ENCODE results near the gene EXOC2.

The EXOC2 gene

DNA sequence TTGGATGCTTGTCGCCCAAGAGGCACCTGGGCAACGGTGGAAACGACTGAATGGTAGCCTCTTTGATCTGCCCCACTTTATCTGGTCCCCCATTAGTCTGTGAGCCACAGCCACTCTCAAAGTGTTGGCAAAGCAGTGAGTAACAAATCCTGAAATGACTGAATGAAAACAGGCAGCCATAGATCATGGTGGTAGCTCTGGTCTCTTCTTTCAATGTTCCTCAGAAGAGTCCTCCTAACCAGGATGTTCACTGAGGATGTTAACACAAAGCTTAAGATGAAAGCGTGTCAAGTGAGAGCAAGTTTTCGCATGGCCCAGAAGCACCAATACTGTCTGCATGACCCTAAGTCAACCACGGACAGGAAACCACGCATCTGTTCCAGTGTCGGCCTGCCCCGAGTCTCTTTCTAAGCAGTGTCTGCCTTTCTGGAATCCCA lies 194.1 kb downstream of the EXOC2 start:
- DNase-seq (ENCODE audit: low read depth), result no peak

DNA sequence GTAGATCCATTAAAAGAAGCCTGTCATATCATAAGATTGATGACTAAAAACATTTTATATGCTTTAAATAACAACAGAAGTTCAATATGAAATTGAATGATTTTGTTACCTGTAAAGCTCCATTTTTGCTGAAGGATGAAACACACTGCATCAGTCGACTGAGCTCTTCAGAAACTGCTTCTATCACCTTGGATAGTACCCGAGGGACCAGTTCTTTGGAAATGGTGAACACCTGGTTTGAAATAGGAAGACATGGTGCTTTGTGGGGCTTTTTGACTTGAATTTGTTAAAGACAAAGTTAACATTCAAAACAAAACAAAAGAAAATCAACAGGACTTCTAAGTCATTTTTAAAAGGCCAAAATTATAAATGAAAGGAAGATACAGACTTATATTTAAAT lies 195.7 kb downstream of the EXOC2 start:
- DNase-seq (ENCODE audit: low read depth), result no peak

DNA sequence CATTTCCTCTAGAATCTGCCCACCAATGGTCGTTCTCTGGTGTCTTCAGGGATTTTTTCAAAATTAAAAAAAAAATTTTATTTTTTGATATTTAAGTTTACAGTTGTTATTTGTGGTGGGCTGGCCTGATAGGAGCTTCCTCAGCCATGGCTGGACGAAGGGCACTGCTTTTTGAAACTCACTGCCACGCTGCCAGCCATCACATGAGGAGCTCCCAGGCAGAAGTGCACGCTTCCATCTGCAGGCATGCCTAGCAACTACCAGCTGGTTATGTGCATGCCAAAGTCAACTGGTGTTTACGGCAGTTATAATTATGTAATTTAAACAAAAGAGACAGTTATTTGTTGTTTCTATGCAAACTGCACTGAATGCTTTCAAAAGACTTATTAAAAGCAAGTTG lies 196.3 kb downstream of the EXOC2 start:
- no peak for DNase-seq (ENCODE audit: low read depth)

DNA sequence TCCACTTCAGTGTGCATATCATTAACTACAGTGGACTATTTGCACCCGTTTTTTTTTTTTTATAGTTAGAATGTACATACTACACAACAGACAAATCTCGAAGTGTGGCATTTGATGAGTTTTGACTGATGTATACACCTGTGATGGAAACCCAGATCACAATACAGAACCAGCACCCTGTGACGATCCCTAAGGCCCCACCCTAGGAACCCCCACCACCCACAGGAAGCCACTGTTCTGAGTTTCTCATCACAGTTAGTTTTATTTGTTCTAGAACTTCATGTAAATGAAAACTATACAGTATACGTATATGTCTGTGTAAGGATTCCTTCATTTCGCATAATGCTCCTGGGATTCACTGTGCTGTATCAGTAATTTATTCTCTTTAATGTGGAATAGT lies 198.5 kb downstream of the EXOC2 start:
- DNase-seq (ENCODE audit: low read depth), result no peak

DNA sequence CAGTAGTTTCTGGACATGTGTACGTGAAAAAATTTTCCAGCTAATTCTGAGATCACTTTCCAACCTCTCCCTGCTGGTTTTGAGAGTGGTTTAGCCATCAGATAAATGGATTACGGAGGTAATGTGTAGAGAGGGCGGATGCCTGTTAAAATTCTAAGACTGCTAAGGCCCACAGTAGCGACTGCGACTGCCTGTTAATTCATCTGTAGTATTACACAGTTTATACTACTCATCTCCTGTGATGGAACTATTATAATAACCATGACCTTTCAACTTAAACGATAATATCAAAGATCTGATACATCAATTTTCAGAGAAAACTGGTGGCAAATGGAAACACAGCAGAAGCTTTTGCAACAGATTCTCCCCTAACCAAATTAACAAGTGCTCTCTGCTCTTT lies 199.1 kb downstream of the EXOC2 start:
- no peak for DNase-seq (ENCODE audit: low read depth)

DNA sequence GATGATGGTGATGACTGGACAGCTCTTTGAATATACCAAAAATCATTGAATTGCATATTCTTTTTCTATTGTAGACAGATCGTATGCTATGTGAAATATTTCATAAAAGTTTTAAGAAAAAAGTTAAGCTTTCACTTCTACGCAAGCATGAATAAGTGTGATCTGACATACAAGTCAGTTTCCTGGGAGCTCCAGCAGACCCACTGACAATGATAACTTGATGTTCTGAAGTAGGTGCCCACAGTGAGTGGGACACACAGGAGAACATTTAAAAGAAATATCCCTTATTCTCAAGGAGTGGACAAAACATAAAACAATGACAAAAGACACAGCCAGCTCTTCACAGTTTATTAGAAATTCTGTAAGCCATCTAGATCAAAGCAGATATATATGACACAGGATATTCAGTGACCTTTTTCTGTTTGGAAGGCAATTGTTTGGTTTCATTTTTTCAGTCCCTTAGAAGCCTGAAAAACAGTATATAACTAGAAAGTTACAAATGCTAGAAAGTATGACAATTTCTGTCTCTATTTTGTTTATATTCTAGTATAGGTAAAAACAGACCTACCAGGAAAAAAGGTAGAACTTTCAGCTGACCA lies 200.0 kb downstream of the EXOC2 start:
- no peak for DNase-seq (ENCODE audit: low read depth)

DNA sequence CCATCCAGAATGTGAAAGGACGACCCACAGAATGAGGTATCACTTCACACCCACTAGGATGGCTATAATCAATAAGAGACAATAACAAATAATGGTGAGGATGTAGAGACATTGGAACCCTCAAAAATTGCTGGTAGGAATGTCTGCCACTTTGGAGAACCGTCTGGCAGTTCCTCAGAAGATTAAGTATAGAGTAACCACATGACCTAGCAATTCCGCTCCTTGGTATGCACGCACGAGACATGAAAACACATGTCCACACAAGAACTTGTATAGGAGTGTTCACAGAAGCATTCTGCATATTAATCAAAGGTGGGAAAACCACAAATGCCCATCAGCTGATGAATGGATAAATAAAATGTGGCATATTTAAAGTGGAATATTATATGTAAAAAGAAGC lies 200.8 kb downstream of the EXOC2 start:
- no peak for DNase-seq (ENCODE audit: low read depth)

DNA sequence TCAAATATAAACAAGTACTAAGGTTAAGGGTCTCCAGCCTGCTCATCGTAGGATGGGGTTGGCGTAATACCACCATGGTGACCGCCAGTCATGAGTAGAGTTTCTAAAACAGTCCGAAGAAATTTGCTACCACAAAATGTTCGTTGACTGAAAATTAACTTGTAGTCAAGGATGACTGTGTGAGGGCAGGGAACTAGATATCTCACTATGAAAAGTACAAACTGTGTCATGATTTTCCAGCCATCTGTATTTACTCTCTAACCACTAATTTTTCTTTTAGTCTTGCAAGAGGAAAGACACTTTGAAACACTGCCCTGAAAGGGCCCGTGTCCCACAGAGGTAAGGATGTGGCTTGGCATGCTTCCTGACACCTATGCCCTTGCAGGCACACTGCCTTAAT lies 201.7 kb downstream of the EXOC2 start:
- DNase-seq (ENCODE audit: low read depth), result no peak

DNA sequence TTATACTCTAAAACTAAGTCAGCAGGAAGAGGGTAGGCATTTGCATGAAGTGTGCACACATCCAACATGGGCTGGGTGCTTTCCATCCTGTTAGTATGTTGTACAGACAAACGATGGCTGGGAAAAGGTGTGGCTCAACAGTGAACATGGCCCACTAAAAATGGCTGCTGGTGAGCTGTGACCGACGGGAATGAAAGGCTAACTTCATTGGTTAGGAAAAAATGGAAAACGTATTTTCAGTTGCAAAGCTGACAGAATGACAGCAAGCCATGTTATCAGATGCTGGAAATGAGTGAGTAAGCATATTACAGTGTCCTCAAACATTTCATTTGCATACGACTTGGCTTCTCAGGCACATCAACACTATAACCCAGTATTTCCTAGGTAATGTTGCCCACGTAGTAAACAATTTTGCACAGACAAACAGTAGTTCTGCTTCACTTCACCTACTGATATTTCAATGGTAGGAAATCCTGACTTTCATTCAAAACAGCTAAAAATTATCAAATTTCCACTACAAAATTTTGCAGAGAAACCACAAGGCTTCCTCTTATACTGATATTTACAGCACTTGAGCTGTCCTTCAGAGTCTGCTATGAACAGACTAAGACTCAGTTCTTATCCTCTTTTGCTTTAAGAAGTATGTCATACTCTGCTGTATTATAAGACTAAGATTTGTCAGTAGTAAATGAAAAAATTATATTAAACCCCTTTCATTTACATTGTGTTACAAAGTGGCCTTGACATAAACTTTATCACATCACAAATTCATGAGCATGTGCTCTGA lies 202.5 kb downstream of the EXOC2 start:
- DNase-seq (ENCODE audit: low read depth), result no peak

DNA sequence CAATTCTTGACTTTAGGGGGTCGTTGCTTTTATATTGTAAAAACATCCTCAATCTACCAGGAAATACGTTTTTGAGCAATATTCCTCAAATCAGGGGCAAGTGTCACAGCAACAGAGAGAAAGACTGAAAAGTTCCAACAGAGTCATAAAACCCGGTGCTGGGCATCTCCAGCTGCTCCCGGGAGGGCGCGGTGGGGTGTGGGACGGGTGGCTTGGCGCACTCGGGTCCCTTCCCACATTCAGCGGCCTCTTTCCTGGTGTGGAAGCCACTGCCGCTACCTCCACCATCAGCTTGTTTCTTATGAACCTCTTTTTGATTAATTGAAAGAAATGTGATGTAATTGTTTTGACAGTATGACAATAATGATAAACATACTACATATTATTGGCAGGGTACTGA lies 203.2 kb downstream of the EXOC2 start:
- DNase-seq (ENCODE audit: low read depth), result no peak

DNA sequence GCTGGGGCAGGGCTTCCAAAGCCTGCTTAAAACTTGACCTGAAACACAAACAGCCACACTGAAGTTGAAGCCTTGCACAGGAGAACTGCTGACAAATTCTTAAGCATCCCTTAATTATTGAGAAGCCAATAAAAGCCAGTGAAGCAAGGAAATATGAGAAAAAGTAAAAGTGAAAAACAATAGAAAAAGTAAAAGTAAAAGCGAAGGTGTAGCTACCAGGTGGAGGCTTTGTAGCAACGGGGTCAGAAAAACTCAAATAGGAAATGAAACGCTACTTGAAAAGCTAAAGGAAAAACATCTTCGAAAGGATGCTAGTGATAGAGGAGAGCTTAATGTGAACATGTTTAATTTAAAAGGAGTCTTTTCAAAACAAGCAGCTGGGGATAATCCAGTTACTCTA lies 203.9 kb downstream of the EXOC2 start:
- DNase-seq (ENCODE audit: low read depth), result no peak

DNA sequence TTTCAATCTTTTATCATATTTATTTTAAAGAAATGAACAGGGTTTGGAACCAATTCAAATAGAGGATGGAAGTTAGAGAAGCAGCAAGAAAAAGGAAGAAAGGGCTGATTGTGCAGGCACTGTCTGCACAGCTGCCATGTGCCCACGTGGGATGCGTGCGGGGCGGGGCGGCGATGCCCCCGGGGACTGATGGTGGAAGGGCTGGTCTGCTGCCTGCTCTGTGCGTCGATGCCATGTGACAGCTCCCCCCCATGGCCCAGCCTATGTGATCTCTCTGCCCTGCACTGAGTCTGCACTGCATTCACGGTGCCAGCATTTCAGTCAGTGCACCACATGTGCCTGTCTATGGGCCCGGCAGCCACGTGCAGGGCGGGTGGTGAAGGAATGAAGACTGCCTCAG lies 205.0 kb downstream of the EXOC2 start:
- DNase-seq (ENCODE audit: low read depth), result no peak

DNA sequence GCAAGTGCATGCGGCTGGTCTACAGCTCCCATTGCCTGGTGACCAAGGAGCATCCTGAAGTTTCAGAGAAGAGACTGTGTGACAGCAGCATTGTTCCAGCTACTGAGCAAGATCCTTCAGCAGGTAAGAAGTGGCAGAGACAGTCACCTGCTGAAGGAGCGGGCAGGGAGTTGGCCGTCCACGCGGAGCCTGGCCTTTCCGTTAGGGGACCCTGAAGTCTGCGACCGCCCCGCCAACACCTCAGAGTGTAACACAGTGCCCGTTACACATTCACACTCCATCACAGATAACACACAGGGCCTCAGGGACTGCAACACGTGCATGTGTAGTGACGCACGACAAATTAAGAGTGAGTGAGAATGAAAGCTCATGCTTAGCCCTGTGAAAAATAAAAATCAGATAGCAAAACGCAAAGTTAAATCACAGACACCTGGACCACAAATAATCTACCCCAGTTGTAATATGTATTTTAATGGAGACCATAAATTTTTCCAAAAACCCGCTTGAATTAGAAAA lies 207.2 kb downstream of the EXOC2 start:
- no peak for DNase-seq (ENCODE audit: low read depth)

DNA sequence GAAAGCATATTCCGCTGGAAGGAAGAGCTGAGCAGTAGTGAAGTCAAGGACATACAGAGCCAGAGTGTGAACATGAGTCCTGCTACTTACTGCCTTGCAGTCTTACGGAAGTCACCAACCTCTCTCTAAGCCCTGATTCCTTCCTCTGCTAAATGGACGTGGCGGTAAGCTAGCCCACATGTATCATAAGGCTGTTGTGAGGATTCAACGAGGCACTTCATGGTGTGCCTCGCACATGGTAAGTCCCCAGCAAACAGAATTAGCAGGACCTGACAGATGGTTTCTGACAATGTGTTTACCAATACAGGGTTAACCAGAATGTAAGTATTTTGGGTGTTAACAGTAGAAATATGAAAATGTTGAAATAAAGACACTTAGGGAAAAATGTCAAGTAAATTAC lies 208.2 kb downstream of the EXOC2 start:
- no peak for DNase-seq (ENCODE audit: low read depth)

DNA sequence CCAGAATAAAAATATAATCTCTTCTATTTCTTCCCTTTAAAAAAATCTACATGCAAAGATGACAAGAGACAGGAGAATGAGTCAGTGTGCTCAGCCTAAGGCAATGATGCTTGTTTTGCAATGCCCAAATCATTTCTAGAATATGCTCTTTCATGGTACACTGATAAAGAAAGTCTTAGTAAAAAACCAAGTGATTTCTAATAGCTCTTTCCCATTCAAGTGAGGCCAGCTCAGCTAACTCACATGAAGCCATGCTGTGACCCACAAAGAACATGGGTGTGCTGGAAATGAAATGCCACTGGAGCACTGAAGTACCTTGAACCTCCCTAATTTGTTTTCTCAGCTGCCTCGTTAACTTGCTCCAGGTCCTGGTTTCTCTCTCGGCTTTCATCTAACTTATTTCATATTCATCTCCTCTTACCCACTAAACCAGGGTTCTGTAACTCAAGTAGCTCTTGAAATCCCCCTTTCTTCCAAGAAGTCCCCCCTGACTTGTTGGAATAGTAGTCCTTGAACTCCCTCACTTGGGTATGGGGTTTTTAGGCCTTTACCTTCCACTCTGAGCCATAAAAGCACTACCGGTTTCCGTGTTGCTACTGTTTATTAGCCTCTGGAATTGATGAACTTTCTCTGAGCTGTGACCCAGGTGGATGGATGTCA lies 208.7 kb downstream of the EXOC2 start:
- DNase-seq (ENCODE audit: low read depth), result no peak

DNA sequence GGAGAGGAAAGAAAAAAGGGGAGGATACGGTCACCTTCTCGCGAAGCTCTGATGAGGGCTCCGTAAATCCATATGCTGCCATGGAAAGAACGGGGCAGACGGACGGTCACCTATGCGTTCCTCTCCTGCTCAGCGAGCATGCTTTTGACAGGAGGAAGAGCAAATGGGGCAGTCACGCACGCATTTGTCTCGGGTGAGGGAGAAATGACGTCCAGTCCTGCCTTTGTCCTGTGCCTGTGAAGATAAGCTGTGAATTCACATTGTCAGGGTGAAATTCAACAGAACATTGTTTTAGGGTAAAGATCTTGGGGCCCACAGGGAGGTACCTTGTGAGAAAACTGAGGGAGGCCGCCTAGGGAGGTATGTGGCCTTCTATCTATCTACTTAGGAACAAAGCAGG lies 217.6 kb downstream of the EXOC2 start:
- DNase-seq (ENCODE audit: low read depth), result no peak

DNA sequence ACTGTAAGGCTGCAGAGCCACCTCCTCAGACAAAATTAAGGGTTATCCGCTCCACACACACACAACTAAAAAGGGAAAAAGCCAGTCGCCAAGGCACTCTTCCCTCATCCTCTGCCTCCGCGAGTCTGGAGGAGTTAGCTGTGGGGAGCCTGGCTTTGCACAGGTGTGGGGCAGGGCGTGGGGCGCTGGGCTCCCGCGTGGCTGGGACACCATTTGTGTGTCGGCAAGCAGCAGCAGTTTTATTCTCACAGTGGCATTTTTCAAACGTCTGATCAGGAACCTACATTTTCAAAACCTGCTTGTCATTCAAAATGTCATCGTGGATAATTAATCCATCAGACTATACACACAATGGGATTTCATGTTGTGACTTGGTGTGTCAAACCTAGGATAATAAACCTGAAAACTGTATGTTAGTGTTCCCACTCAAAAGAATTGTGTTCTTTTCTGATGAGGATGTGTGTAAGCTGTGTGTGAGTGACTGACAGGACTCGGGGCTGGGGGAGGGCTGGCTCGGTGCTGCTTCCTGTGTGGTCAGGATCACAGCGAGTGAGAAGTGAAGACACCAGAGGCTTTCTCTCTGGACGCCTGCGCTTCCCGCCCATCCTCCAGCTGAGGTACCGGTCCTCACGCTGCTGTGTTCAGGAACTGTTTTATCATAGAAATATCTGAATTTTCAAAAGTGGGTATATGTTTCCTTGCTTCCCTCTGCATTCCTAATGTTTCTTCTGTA lies 218.3 kb downstream of the EXOC2 start:
- peak; percentile 62 for DNase-seq (ENCODE audit: low read depth)

DNA sequence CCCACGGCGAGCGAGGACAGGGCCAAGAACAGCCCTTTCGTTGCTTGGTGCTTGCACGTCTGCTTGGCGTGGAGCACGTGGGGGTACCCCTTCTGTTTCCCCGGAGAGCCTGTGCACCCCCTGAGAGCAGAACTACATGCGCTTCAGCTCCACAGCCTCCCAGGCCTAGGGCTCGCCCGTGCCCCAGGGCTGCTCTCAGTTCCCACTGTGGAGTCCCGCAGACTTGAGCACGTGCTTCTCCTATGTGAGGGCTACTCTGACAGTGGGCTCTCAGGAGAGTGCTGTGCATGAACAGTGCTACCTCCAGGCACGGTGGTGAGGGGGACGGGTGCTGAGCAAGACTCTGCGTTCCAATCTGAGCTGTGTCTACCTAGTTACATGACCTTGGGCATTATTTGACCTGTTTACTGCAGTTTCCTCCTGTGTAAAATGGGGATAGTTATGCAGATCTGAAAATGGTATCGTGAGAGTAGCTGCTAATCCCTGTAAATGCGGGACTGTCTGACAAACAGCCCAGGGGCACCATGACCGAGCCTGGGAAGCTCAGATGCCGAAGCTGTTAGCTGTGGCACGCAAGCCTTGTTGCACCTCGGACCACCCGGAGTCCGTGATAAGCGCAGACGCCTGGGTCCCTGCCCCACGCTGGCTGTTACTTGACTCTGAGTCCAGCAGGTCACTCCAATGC lies 219.0 kb downstream of the EXOC2 start:
- DNase-seq (ENCODE audit: low read depth), result no peak

DNA sequence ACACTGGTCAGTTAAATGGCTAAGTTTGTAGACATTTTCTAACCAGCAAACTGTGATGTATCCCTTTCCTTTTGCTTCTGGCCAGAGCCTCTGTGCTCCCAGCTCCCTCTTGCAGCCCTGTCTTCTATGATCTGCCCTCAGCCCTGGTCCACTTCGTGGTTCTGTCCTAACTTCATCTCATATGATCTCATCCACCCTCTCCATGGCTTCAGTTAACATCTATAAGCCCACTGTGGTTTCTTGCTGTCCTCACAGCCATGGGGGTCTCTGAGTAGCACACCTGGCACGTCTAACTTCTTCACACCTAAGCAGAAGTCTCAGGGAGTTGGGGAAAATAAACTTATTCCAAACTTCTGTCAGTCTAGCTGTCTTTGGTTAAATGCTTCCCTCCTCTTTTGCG lies 219.6 kb downstream of the EXOC2 start:
- no peak for DNase-seq (ENCODE audit: low read depth)

DNA sequence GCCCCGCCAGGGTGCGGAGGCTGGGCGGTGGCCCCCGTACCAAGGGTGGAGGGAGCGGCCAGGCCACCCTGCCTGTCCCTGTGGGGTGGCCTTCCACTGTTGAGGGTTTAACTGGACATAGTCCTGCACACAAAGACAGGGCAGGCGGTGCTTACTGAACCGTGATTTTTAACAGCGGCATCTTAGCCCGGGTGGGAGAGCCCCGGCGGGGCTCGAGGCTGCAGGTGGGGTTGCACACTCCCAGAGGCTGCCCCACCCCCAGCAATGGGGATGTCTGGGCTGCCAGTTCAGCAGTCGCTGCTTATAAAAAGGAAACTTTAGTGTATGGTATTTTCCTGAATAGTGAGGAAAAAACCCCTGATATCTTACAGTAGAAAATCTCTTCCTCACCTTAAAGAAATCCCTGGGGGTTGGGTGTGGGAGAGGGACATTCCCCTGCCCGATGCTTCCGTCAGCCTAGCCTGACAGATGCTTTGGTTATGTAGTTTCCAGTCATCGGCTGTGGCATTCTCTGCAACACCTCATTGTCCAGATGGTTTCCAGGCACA lies 222.0 kb downstream of the EXOC2 start:
- no peak for DNase-seq (ENCODE audit: low read depth)

DNA sequence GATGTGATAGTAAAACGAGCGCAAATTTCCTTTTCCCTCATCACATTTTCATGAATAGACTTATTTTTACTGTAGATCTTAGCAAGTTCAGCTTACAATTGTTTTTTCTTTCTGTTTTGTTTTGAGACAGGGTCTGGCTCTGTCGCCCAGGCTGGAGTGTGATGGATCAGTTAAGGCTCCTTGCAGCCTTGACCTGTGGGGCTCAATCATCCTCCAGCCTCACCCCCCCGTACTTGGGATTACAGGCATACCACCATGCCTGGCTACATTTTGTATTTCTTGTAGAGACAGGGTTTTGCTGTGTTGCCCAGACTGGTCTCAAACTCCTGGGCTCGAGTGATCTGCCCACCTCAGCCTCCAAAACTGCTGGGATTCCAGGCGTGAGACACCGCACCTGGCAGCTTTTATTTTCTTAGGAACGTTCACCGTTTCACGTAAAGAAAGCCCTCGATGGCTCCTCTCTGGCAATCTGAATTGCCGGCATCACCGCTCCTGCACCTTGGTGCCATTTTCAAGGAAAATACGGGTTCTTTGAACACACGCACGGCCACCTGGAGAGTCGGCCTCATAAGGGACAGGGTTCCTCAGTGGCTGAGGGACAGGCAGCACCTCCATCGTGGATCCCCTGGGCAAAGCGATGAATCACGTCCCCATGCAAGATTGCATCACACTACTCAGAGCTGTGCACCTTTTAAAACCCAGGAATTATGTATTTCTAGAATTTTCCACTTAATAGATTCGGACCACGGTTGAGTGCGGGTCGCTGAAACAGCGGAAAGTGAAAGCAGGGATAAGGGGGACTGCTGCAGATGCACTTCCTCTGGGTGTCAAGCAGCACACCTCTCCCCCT lies 222.7 kb downstream of the EXOC2 start:
- no peak for DNase-seq (ENCODE audit: low read depth)
